ENCODE data around the gene GNLY. TPM values are rescaled to one million over a fixed set of nuclear protein-coding genes. Genes with fewer than 3 reads are reported as not detected.

GNLY gene
- total and polyA plus RNA-seq, 2 donors (not counting 3 experiments of a cell fraction or from before 2014, with no cell fraction given) = not detected

DNA sequence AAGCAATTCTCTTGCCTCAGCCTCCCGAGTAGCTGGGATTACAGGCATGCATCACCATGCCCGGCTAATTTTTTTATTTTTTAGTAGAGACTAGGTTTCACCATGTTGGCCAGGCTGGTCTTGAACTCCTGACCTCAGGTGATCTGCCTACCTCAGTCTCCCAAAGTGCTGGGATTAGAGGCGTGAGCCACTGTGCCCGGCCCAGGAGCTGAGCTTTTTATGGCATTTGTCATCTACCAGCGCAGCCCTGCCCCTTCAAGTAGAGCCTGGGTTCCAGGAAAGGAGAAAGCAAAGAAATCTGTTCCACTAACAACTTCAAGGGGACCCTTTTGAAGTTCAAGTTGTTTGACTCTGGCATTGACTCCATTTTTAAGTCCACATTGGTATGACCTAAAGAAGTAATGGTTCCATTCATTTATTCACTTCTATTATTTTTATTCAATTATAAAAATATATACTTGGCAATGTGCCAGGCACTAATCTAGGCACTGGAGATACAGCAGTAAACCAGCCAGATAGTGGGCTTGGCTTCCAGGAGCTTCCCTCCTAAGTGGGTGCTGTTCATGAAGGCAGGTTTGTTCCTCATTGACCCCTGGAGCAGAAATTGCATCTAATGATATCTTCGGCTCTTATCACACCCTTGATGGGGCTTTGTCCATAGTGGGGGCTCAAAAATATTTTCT lies 18.2 kb upstream of the GNLY start:
- no peaks in the 10 kb centered on the region for H3K36me3 ChIP-seq (ENCODE audit: control insufficient read depth in 2 of 2, extremely low read depth in 1 of 2, insufficient read depth in 2 of 2, low read length in 2 of 2)
- no peaks in the 10 kb centered on the region for H3K9me1 ChIP-seq (replicated peaks; ENCODE audit: control insufficient read depth, extremely low read depth, insufficient read depth, low read length)
- no peak overlapping the region for H3K4me2 ChIP-seq (ENCODE audit: insufficient read depth, low read length)
- no TSS peak for BruUV-seq (replicated peaks)
- TF ChIP-seq EZH2 (IDR thresholded peaks at IDR 0.05; ENCODE audit: borderline replicate concordance, low read depth, low read length, severe bottlenecking) (no peak), JUN (IDR thresholded peaks at IDR 0.05; ENCODE audit: borderline replicate concordance, insufficient read depth, insufficient read length, low read depth) (no peak), GATA2 (IDR thresholded peaks at IDR 0.05; ENCODE audit: insufficient read depth, insufficient read length, low read depth, low read length) (no peak), POLR2A (IDR thresholded peaks at IDR 0.05; ENCODE audit: low read depth, low read length) (no peak), MYC (IDR thresholded peaks at IDR 0.05; ENCODE audit: low read depth, low read length) (no peak), FOS (IDR thresholded peaks at IDR 0.05; ENCODE audit: borderline replicate concordance, insufficient read depth, low read length) (no peak), POLR2AphosphoS5 (IDR thresholded peaks at IDR 0.05; ENCODE audit: insufficient read depth, low read depth, low read length) (no peak)
- TF ChIP-seq, protein P1, sequence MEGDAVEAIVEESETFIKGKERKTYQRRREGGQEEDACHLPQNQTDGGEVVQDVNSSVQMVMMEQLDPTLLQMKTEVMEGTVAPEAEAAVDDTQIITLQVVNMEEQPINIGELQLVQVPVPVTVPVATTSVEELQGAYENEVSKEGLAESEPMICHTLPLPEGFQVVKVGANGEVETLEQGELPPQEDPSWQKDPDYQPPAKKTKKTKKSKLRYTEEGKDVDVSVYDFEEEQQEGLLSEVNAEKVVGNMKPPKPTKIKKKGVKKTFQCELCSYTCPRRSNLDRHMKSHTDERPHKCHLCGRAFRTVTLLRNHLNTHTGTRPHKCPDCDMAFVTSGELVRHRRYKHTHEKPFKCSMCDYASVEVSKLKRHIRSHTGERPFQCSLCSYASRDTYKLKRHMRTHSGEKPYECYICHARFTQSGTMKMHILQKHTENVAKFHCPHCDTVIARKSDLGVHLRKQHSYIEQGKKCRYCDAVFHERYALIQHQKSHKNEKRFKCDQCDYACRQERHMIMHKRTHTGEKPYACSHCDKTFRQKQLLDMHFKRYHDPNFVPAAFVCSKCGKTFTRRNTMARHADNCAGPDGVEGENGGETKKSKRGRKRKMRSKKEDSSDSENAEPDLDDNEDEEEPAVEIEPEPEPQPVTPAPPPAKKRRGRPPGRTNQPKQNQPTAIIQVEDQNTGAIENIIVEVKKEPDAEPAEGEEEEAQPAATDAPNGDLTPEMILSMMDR (IDR thresholded peaks at IDR 0.05; ENCODE audit: extremely low read depth in 1 of 2, insufficient read depth in 1 of 2, low read depth in 1 of 2, low read length in 2 of 2) = no peak
- TF ChIP-seq, protein P2, sequence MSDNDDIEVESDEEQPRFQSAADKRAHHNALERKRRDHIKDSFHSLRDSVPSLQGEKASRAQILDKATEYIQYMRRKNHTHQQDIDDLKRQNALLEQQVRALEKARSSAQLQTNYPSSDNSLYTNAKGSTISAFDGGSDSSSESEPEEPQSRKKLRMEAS (IDR thresholded peaks at IDR 0.05; ENCODE audit: insufficient read depth, insufficient read length) = no peak
- peaks cover 19% of the 10 kb centered on the region for H3K4me1 ChIP-seq (ENCODE audit: control insufficient read depth, extremely low read depth, insufficient read depth, low read length)
- DNase-seq (ENCODE audit: low read depth, low spot score) = no peak
- no peak overlapping the region for H2AFZ ChIP-seq (ENCODE audit: low read depth, low read length)
- ChIA-PET CTCF (interaction anchor here (0.7 to 1.4 kb wide), 3 partner anchors 26 to 32 kb away, joined by 3 to 6 read pairs (median 5); no protein-coding TSS in a partner anchor), POLR2A (no interaction called here)
- H3K27ac ChIP-seq (ENCODE audit: insufficient read depth, low read depth, low read length) = no peak overlapping the region
- dilution Hi-C loops (cut with MboI; ENCODE audit: extremely low pct_ligation_motif_present, low sequenced_read_pairs) = no loop called here
- FAIRE-seq = no peak
- no peaks in the 10 kb centered on the region for H4K20me1 ChIP-seq (replicated peaks; ENCODE audit: control insufficient read depth, extremely low read depth, insufficient read depth, low read length)
- no peaks in the 10 kb centered on the region for H3K27me3 ChIP-seq (ENCODE audit: control insufficient read depth in 2 of 2, insufficient read depth in 2 of 2, low read length in 2 of 2)
- no peaks in the 10 kb centered on the region for H3K79me2 ChIP-seq (ENCODE audit: control insufficient read depth, insufficient read depth, low read length)
- intact Hi-C loops (cut with micrococcal nuclease) = no loop called here
- H3K4me3 ChIP-seq (replicated peaks in 1 of 3; ENCODE audit: insufficient read depth in 1 of 3, low read depth in 1 of 3, low read length in 3 of 3) = no peak overlapping the region
- H3K9ac ChIP-seq (replicated peaks; ENCODE audit: extremely low read depth, insufficient read depth, low read length) = no peak overlapping the region
- no peaks in the 10 kb centered on the region for H3K9me3 ChIP-seq (replicated peaks; ENCODE audit: control insufficient read depth, insufficient read depth, low read length)

Data from endothelial cell of umbilical vein (primary cell).